ENCODE measurements around the gene NUDT3. TPM values are rescaled to one million over a fixed set of nuclear protein-coding genes. Genes with fewer than 3 reads are reported as not detected.

The NUDT3 gene
- polyA plus RNA-seq, 1 of the 3 experiments (the other 2 are of a cell fraction), result 11.9 TPM

- 89% methylated on average over 2 of the region's 2 CpGs for WGBS (ENCODE audit: low lambda C conversion rate)
- H3K79me2 ChIP-seq (ENCODE audit: insufficient read depth), result peaks cover 30% of the 10 kb centered on the region
Measured at GRCh38 chr6:34239893-34240292, 152.6 kb downstream of the NUDT3 start.

GRCh38 chr6:34239500-34239825 lies 153.0 kb downstream of the NUDT3 start:
- Histone ChIP-seq H3K4me1 (ENCODE audit: control insufficient read depth in 1 of 2, insufficient read depth in 2 of 2, low read depth in 1 of 2, low read length in 1 of 2) (peaks cover 12 to 44% of the 10 kb centered on the region in 2 experiments), H3K27me3 (ENCODE audit: insufficient read depth) (no peaks in the 10 kb centered on the region), H3K36me3 (replicated peaks in 1 of 2; ENCODE audit: control insufficient read depth in 1 of 2, insufficient read depth in 2 of 2, low read length in 1 of 2) (peaks cover 11 to 17% of the 10 kb centered on the region in 2 experiments), H3K4me2 (peak overlapping the region; percentile 81), H4K20me1 (ENCODE audit: insufficient read depth) (no peaks in the 10 kb centered on the region), H3K4me3 (ENCODE audit: low read depth in 2 of 2, low read length in 1 of 2) (peak overlapping the region in 1 of 2 experiments; percentile 82; a peak in 1 of 4 replicates), H3K9ac (no peak overlapping the region), H3K9me2 (no peaks in the 10 kb centered on the region), H3F3A (replicated peaks; ENCODE audit: insufficient read depth) (peaks cover 38% of the 10 kb centered on the region), H3K79me2 (ENCODE audit: insufficient read depth) (peaks cover 30% of the 10 kb centered on the region), H3K9me3 (no peaks in the 10 kb centered on the region), H3K27ac (ENCODE audit: low read depth in 2 of 2, low read length in 1 of 2) (peak overlapping the region in 1 of 2 experiments; percentile 72; a peak in 1 of 4 replicates), H2AFZ (ENCODE audit: low read depth) (no peak overlapping the region)
- DNase-seq, result no peak
- TF ChIP-seq ZBTB33 (IDR thresholded peaks at IDR 0.05; ENCODE audit: borderline replicate concordance, low read depth) (no peak), GABPA (IDR thresholded peaks at IDR 0.05; ENCODE audit: low read depth) (no peak), EP300 (IDR thresholded peaks at IDR 0.05; ENCODE audit: borderline replicate concordance in 1 of 2, low read depth in 1 of 2, low read length in 1 of 2) (no peak), ELF1 (IDR thresholded peaks at IDR 0.05) (no peak), REST (IDR thresholded peaks at IDR 0.05; ENCODE audit: low read depth, low read length) (no peak), EZH2phosphoT487 (IDR thresholded peaks at IDR 0.05; ENCODE audit: borderline replicate concordance, low read depth) (no peak), USF2 (IDR thresholded peaks at IDR 0.05; ENCODE audit: borderline replicate concordance, low read depth, low read length) (no peak), CHD2 (IDR thresholded peaks at IDR 0.05; ENCODE audit: low read length, partially characterized antibody) (no peak), TEAD4 (IDR thresholded peaks at IDR 0.05; ENCODE audit: borderline replicate concordance, insufficient read depth) (no peak), SMC3 (IDR thresholded peaks at IDR 0.05; ENCODE audit: low read depth, low read length) (no peak)
- ChIA-PET CTCF (no interaction called here), POLR2A (no interaction called here)
- WGBS (ENCODE audit: low lambda C conversion rate), result 81% methylated on average over 3 of the region's 3 CpGs

More at GRCh38 chr6:34239893-34240292, 152.6 kb downstream of the NUDT3 start:
- H3K9ac ChIP-seq, result no peak overlapping the region
- CTCF ChIA-PET, result interaction anchor here (0.7 to 0.8 kb wide), 3 partner anchors 76 to 181 kb away, joined by 3 to 4 read pairs (median 3); no protein-coding TSS in a partner anchor
- no peak overlapping the region for H3K4me3 ChIP-seq (ENCODE audit: low read depth in 2 of 2, low read length in 1 of 2)
- peaks cover 12 to 47% of the 10 kb centered on the region in 2 experiments for H3K4me1 ChIP-seq (ENCODE audit: control insufficient read depth in 1 of 2, insufficient read depth in 2 of 2, low read depth in 1 of 2, low read length in 1 of 2)
- peaks cover 11 to 17% of the 10 kb centered on the region in 2 experiments for H3K36me3 ChIP-seq (replicated peaks in 1 of 2; ENCODE audit: control insufficient read depth in 1 of 2, insufficient read depth in 2 of 2, low read length in 1 of 2)
- H3K27me3 ChIP-seq (ENCODE audit: insufficient read depth), result no peaks in the 10 kb centered on the region
- no peak for DNase-seq
- H3K9me3 ChIP-seq, result no peaks in the 10 kb centered on the region
- H3K27ac ChIP-seq (ENCODE audit: low read depth in 2 of 2, low read length in 1 of 2), result peak overlapping the region in 1 of 2 experiments; percentile 72; a peak in 2 of 4 replicates
- POLR2A ChIA-PET, result no interaction called here
- H3F3A ChIP-seq (replicated peaks; ENCODE audit: insufficient read depth), result peaks cover 38% of the 10 kb centered on the region
- no peaks in the 10 kb centered on the region for H3K9me2 ChIP-seq
- H2AFZ ChIP-seq (ENCODE audit: low read depth), result no peak overlapping the region
- no peaks in the 10 kb centered on the region for H4K20me1 ChIP-seq (ENCODE audit: insufficient read depth)
- TF ChIP-seq FOXM1 (IDR thresholded peaks at IDR 0.05; ENCODE audit: low read depth), result no peak
- TF ChIP-seq USF2 (IDR thresholded peaks at IDR 0.05; ENCODE audit: borderline replicate concordance, low read depth, low read length), result no peak
- TF ChIP-seq JUND (IDR thresholded peaks at IDR 0.05), result no peak
- no peak for TF ChIP-seq MAX (IDR thresholded peaks at IDR 0.05; ENCODE audit: low read depth)
- no peak for TF ChIP-seq EP300 (IDR thresholded peaks at IDR 0.05; ENCODE audit: borderline replicate concordance in 1 of 2, low read depth in 1 of 2, low read length in 1 of 2)
- no peak for TF ChIP-seq NFIC (IDR thresholded peaks at IDR 0.05; ENCODE audit: borderline replicate concordance)
- TF ChIP-seq TCF12 (IDR thresholded peaks at IDR 0.05), result no peak
- TF ChIP-seq TAF1 (IDR thresholded peaks at IDR 0.05; ENCODE audit: borderline replicate concordance, low read depth, low read length), result no peak
- TF ChIP-seq MEF2A (IDR thresholded peaks at IDR 0.05; ENCODE audit: borderline replicate concordance, low read depth), result no peak
- H3K4me2 ChIP-seq, result peak overlapping the region; percentile 81; the same call in 1 of the 2 replicates
